Kidney (tissue), 14 donors: ENCODE measurements around the gene VWF. TPM values are rescaled to one million over a fixed set of nuclear protein-coding genes. Genes with fewer than 3 reads are reported as not detected.
"Not testable (repeated sequence)": the region's sequence is repeated elsewhere in the genome, so short reads cannot be mapped to it uniquely, and the experiment has no call there.

Source experiments
- DNase-seq, 5 donors: peaks; one replicate each; pipeline ENCODE4 v3.0.0-alpha.2; 2013 to 2020
- FAIRE-seq: peaks from 2 replicates; lab custom pipeline; 2012; peaks lifted over from hg19 to GRCh38; lab: Jason Lieb, UNC
- H3K27ac ChIP-seq, 2 donors: one replicate each; pipeline ENCODE4 v1.7.0; 2013; ENCODE audit warnings: low read depth in 2 of 2, low read length in 2 of 2, inconsistent platforms in 1 of 2
- H3K27me3 ChIP-seq: one replicate; pipeline ENCODE4 v1.7.1; 2013; ENCODE audit warnings: low read length, inconsistent platforms; ENCODE audit not compliant: control insufficient read depth, insufficient read depth
- H3K36me3 ChIP-seq, 3 donors: one replicate each; pipeline versions ENCODE4 v1.7.0 to v1.7.1; 2013; ENCODE audit warnings: low read length in 3 of 3, control low read depth in 1 of 3, inconsistent platforms in 1 of 3; ENCODE audit not compliant: insufficient read depth in 3 of 3, control insufficient read depth in 2 of 3
- H3K4me1 ChIP-seq, 3 donors: one replicate each; pipeline versions ENCODE4 v1.7.0 to v1.7.1; 2013; ENCODE audit warnings: low read length in 3 of 3, inconsistent platforms in 1 of 3, low read depth in 1 of 3; ENCODE audit not compliant: control insufficient read depth in 2 of 3, insufficient read depth in 2 of 3
- H3K4me3 ChIP-seq, 3 donors: one replicate each; pipeline versions ENCODE4 v1.7.0 to v1.8.1; 2013; ENCODE audit warnings: low read length in 3 of 3, control low read depth in 1 of 3, inconsistent platforms in 1 of 3
- H3K9ac ChIP-seq, 3 donors: one replicate each; pipeline versions ENCODE4 v1.7.0 to v1.7.1; 2013; ENCODE audit warnings: low read length in 3 of 3, control low read depth in 1 of 3, inconsistent platforms in 1 of 3
- H3K9me3 ChIP-seq, 3 donors: one replicate each; pipeline versions ENCODE4 v1.7.0 to v1.7.1; 2013; ENCODE audit warnings: low read length in 3 of 3, control low read depth in 1 of 3, inconsistent platforms in 1 of 3; ENCODE audit not compliant: control insufficient read depth in 2 of 3, insufficient read depth in 1 of 3
- CTCF ChIP-seq: IDR thresholded peaks from 3 replicates; pipeline ENCODE4 v1.5.1; 2012; ENCODE audit warnings: mild to moderate bottlenecking, moderate library complexity, borderline replicate concordance; ENCODE audit not compliant: insufficient read depth; ENCODE audit errors: extremely low read depth
- intact Hi-C: fragments of 100-400 bp; cut with DNase I; formaldehyde crosslinking; loops from one replicate; pipeline ENCODE4 v1.11.1; 2022
- polyA plus RNA-seq: library from polyadenylated mRNA; stranded (reverse); fragments of 350-450 nt; fragmentation: Illumina TruSeq; extraction: RNeasy Lipid Tissue Mini Kit (QIAGEN cat#74804); gene quantifications from one replicate; pipeline ENCODE4 v1.2.3, GENCODE V29; 2014; ENCODE audit warnings: low read depth, low replicate concordance; ENCODE audit not compliant: insufficient read depth
- total RNA-seq: library from RNA; stranded (reverse); fragmentation: NEBNext Ultra II Directional; extraction: Animal tissue kit (Norgen Biotek cat#: 25700); gene quantifications from one replicate; pipeline ENCODE4 v1.2.1, GENCODE V29; 2021
- donor health status: control.
- donor health status: control.
- donor health status: control.
- donor health status: control.
- donor health status: control.
- donor health status: DM: yes; HTN: yes; CAD: no.
- donor health status: Normal renal cell carcinoma (clear cell type).

Gene VWF
- total and polyA plus RNA-seq, 2 donors from 2014 or later: 9.6 to 183 TPM

DNA sequence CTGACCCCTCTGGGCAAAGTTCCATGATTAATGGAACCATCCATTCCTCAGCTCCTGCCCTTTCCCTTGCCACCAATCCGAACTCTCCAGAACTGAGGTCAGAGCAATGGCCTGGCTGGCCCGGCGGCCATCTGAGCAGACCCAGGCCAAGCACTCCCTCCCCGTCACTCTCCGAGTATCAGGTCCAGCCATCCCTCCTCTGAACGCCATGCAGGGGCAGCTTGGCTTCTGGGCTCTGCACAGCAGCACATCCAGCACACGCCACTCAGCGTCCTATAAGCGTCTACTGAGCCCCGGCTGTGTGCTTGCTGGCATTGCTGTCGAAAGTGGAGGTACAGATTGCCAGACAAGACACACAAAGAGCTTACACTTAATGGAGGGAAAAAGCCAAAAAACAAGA, 34.3 kb upstream of the VWF start:
- intact Hi-C loops: no loop called here
- no peak overlapping the region for H3K9ac ChIP-seq

GRCh38 chr12:6158255-6158654, 33.8 kb upstream of the VWF start:
- TF ChIP-seq CTCF: no peak
- Histone ChIP-seq H3K4me3 (no peak overlapping the region), H3K27ac (no peak overlapping the region), H3K4me1 (peaks cover 0 to 5% (median 3%) of the 10 kb centered on the region in 3 donors), H3K27me3 (no peaks in the 10 kb centered on the region), H3K9ac (peak overlapping the region in 1 of 3 donors; percentile 8), H3K36me3 (no peaks in the 10 kb centered on the region), H3K9me3 (no peaks in the 10 kb centered on the region)
- DNase-seq: peak in 1 of 5 donors; percentile 37
- FAIRE-seq: no peak
- intact Hi-C loops: no loop called here

More for the DNA sequence above, 34.3 kb upstream of the VWF start:
- DNase-seq (no peak), FAIRE-seq (no peak)
- no peaks in the 10 kb centered on the region for H3K27me3 ChIP-seq
- no peak overlapping the region for H3K4me3 ChIP-seq
- no peaks in the 10 kb centered on the region for H3K36me3 ChIP-seq
- no peaks in the 10 kb centered on the region for H3K9me3 ChIP-seq
- H3K27ac ChIP-seq: no peak overlapping the region
- H3K4me1 ChIP-seq: peaks cover 0 to 5% (median 3%) of the 10 kb centered on the region in 3 donors
- TF ChIP-seq CTCF: no peak

DNA sequence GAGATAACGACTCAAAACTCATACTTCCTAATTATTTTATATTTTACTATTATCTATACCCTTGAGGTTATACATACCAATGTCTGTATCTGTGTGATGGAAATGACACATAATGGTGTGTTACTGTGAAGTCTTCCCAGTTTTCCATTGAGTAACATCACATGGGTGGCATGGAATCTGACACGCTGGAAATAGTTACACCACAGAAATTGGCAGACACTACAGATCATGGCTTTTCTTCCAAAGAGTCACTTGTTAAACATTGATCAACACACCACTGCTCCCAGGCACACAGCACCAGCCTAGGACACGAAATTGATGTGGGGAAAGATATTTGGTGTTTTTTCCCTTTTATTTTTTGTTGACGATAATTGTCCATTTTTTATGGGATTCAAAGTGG, 33.0 kb upstream of the VWF start:
- Histone ChIP-seq H3K27ac (no peak overlapping the region), H3K9me3 (no peaks in the 10 kb centered on the region), H3K4me3 (no peak overlapping the region), H3K27me3 (no peaks in the 10 kb centered on the region), H3K36me3 (no peaks in the 10 kb centered on the region), H3K4me1 (peaks cover 0 to 5% (median 3%) of the 10 kb centered on the region in 3 donors), H3K9ac (no peak overlapping the region)
- DNase-seq (no peak), FAIRE-seq (no peak)
- TF ChIP-seq CTCF: no peak
- intact Hi-C loops: no loop called here

GRCh38 chr12:6154730-6155459, 30.4 kb upstream of the VWF start:
- DNase-seq (peak in 1 of 5 donors; percentile 87), FAIRE-seq (no peak)
- TF ChIP-seq CTCF: no peak
- H3K9me3 ChIP-seq: no peaks in the 10 kb centered on the region
- H3K4me1 ChIP-seq: peaks cover 0 to 5% (median 3%) of the 10 kb centered on the region in 3 donors
- no peak overlapping the region for H3K9ac ChIP-seq
- no peaks in the 10 kb centered on the region for H3K27me3 ChIP-seq
- H3K27ac ChIP-seq: peak overlapping the region; percentile 33 to 85
- H3K4me3 ChIP-seq: no peak overlapping the region
- no peaks in the 10 kb centered on the region for H3K36me3 ChIP-seq
- intact Hi-C loops: no loop called here

DNA sequence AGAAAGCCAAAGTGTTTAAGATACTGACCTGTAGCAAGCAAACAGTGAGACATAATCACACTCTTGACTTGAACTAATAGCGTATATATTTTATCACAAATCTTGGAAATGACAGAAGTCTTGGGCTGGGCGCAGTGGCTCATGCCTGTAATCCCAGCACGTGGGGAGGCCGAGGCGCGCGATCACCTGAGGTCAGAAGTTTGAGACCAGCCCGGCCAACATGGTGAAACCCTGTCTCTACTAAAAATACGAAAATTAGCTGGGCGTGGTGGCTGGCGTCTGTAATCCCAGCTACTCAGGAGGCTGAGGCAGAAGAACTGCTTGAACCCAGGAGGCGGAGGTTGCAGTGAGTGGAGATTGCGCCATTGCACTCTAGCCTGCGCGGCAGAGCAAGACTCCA, 24.3 kb upstream of the VWF start:
- intact Hi-C loops, H3K27ac ChIP-seq, H3K9ac ChIP-seq, DNase-seq, FAIRE-seq, H3K4me3 ChIP-seq, H3K4me1 ChIP-seq, H3K27me3 ChIP-seq, H3K9me3 ChIP-seq, H3K36me3 ChIP-seq: not testable (repeated sequence)
